Endodermal cell (in vitro differentiated cells): ENCODE data around the gene LENEP. TPM values are rescaled to one million over a fixed set of nuclear protein-coding genes. Genes with fewer than 3 reads are reported as not detected.

Experiments
- DNase-seq: peaks from one replicate; pipeline ENCODE4 v3.0.0-alpha.2; 2017
- H3K27ac ChIP-seq: 2 replicates; pipeline ENCODE4 v1.5.1; 2013; ENCODE audit warnings: mild to moderate bottlenecking, low read depth, low read length, moderate library complexity
- H3K27me3 ChIP-seq: 2 replicates; pipeline ENCODE4 v1.6.1; 2013; ENCODE audit warnings: mild to moderate bottlenecking, low read length, moderate library complexity; ENCODE audit not compliant: insufficient read depth, control insufficient read depth, poor library complexity, severe bottlenecking
- H3K36me3 ChIP-seq: 2 replicates; pipeline ENCODE4 v1.7.0; 2013; ENCODE audit warnings: mild to moderate bottlenecking, low read length, moderate library complexity; ENCODE audit not compliant: control insufficient read depth, insufficient read depth
- H3K4me1 ChIP-seq: one replicate; pipeline ENCODE4 v1.7.0; 2013; ENCODE audit warnings: low read length; ENCODE audit not compliant: control insufficient read depth, insufficient read depth
- H3K4me3 ChIP-seq: 2 replicates; pipeline ENCODE4 v1.5.1; 2013; ENCODE audit warnings: mild to moderate bottlenecking, low read length, moderate library complexity
- H3K9ac ChIP-seq: 2 replicates; pipeline ENCODE4 v1.6.1; 2013; ENCODE audit warnings: mild to moderate bottlenecking, low read length, moderate library complexity; ENCODE audit not compliant: poor library complexity, severe bottlenecking; ENCODE audit errors: extremely low read depth
- H3K9me3 ChIP-seq: 2 replicates; pipeline ENCODE4 v1.6.1; 2013; ENCODE audit warnings: mild to moderate bottlenecking, low read length, moderate library complexity; ENCODE audit not compliant: control insufficient read depth
- H3K27ac Mint-ChIP-seq: 2 replicates; pipeline ENCODE4 v1.8.0; 2020; ENCODE audit warnings: mixed read lengths
- H3K27me3 Mint-ChIP-seq: 2 replicates; pipeline ENCODE4 v1.8.0; 2021; ENCODE audit warnings: mild to moderate bottlenecking, mixed read lengths; ENCODE audit not compliant: insufficient read depth
- H3K36me3 Mint-ChIP-seq: 2 replicates; pipeline ENCODE4 v1.8.0; 2020; ENCODE audit warnings: low read depth, mixed read lengths
- H3K4me1 Mint-ChIP-seq: 2 replicates; pipeline ENCODE4 v1.8.0; 2020; ENCODE audit warnings: mixed read lengths
- H3K4me3 Mint-ChIP-seq: 2 replicates; pipeline ENCODE4 v1.8.0; 2020; ENCODE audit warnings: mild to moderate bottlenecking, moderate library complexity, mixed read lengths
- H3K9me3 Mint-ChIP-seq: 2 replicates; pipeline ENCODE4 v1.8.0; 2020; ENCODE audit warnings: mild to moderate bottlenecking, mixed read lengths
- CTCF ChIP-seq: fragments of 200-600 bp; sonication (generic); conservative IDR thresholded peaks from 2 replicates; pipeline ENCODE4 v1.5.0; 2021; ENCODE audit warnings: antibody characterized with exemption, mild to moderate bottlenecking
- WGBS, 2 experiments: methylation state at CpG; one replicate each; pipeline versions ENCODE4 v1.1.5 to v1.1.7; 2013; ENCODE audit warnings: missing lambda C conversion rate in 2 of 2, mixed read lengths in 1 of 2; ENCODE audit not compliant: insufficient coverage in 1 of 2, insufficient read length in 1 of 2; 5-methylcytosine and 5-hydroxymethylcytosine counted together
- total RNA-seq, 2 donors: library from RNA; stranded (reverse); fragmentation: NEBNext Ultra II Directional in 1 of 2; extraction: Animal tissue kit (Norgen Biotek cat#: 25700) in 1 of 2; gene quantifications; 2 replicates in 1 of 2; 3 replicates in 1 of 2; pipeline ENCODE4 v1.2.1, GENCODE V29; 2021

The LENEP gene
- total RNA-seq, 2 donors from 2014 or later: 2.0 TPM; not detected in 1

GRCh38 chr1:155018617-155019348 is 25.4 kb downstream of the LENEP start:
- Histone ChIP-seq H3K9ac (no peak overlapping the region), H3K4me3 (no peak overlapping the region), H3K36me3 (peaks cover 10% of the 10 kb centered on the region), H3K27me3 (no peaks in the 10 kb centered on the region), H3K9me3 (no peaks in the 10 kb centered on the region), H3K27ac (no peak overlapping the region), H3K4me1 (no peaks in the 10 kb centered on the region)
- peaks cover 9% of the 10 kb centered on the region for H3K36me3 Mint-ChIP-seq
- DNase-seq: no peak
- no peaks in the 10 kb centered on the region for H3K9me3 Mint-ChIP-seq
- no peaks in the 10 kb centered on the region for H3K4me1 Mint-ChIP-seq
- no peak overlapping the region for H3K27ac Mint-ChIP-seq
- TF ChIP-seq CTCF: no peak
- H3K4me3 Mint-ChIP-seq: no peak overlapping the region
- WGBS, 2 experiments: 92 to 95% methylated on average over 4 to 8 of the region's 8 CpGs
- H3K27me3 Mint-ChIP-seq: peaks cover 8% of the 10 kb centered on the region

GRCh38 chr1:155019377-155020245 is 26.2 kb downstream of the LENEP start:
- Histone ChIP-seq H3K36me3 (peaks cover 7% of the 10 kb centered on the region), H3K9me3 (no peaks in the 10 kb centered on the region), H3K9ac (no peak overlapping the region), H3K27ac (no peak overlapping the region), H3K4me3 (no peak overlapping the region), H3K27me3 (no peaks in the 10 kb centered on the region), H3K4me1 (no peaks in the 10 kb centered on the region)
- DNase-seq: no peak
- WGBS, 2 experiments: 84 to 86% methylated on average over 7 to 11 of the region's 11 CpGs
- H3K27me3 Mint-ChIP-seq: peaks cover 8% of the 10 kb centered on the region
- TF ChIP-seq CTCF: no peak
- H3K4me3 Mint-ChIP-seq: no peak overlapping the region
- peaks cover 6% of the 10 kb centered on the region for H3K36me3 Mint-ChIP-seq
- H3K9me3 Mint-ChIP-seq: no peaks in the 10 kb centered on the region
- H3K4me1 Mint-ChIP-seq: no peaks in the 10 kb centered on the region
- no peak overlapping the region for H3K27ac Mint-ChIP-seq

- DNase-seq: no peak
- H3K4me1 ChIP-seq: no peaks in the 10 kb centered on the region
- H3K36me3 ChIP-seq: no peaks in the 10 kb centered on the region
- 88 to 91% methylated on average over 4 to 7 of the region's 8 CpGs for WGBS, 2 experiments
- H3K4me3 Mint-ChIP-seq: no peak overlapping the region
- no peak overlapping the region for H3K27ac ChIP-seq
- H3K9me3 ChIP-seq: no peaks in the 10 kb centered on the region
- no peaks in the 10 kb centered on the region for H3K36me3 Mint-ChIP-seq
- no peak overlapping the region for H3K9ac ChIP-seq
- no peaks in the 10 kb centered on the region for H3K27me3 ChIP-seq
- no peaks in the 10 kb centered on the region for H3K4me1 Mint-ChIP-seq
- no peak overlapping the region for H3K4me3 ChIP-seq
- H3K27ac Mint-ChIP-seq: no peak overlapping the region
- no peak for TF ChIP-seq CTCF
- peaks cover 8% of the 10 kb centered on the region for H3K27me3 Mint-ChIP-seq
- H3K9me3 Mint-ChIP-seq: no peaks in the 10 kb centered on the region
Measured at GRCh38 chr1:155022136-155022926, 28.9 kb downstream of the LENEP start.
